Left lobe of liver (tissue), 2 donors: ENCODE measurements around the gene BTN2A1. TPM values are rescaled to one million over a fixed set of nuclear protein-coding genes. Genes with fewer than 3 reads are reported as not detected.
A peak's percentile ranks its signal among the peaks of the same experiment; 100 is the strongest.

Source experiments
- ATAC-seq: fragments of 200-7000 bp; cut with Tn5 transposase; one replicate; pipeline ENCODE4 v1.9.1; 2020; ENCODE audit warnings: mild to moderate bottlenecking, moderate library complexity
- DNase-seq: peaks from one replicate; pipeline ENCODE4 v3.0.0-alpha.2; 2020; ENCODE audit warnings: low spot score
- total RNA-seq: library from RNA; stranded (reverse); gene quantifications from one replicate; pipeline ENCODE4 v1.2.1, GENCODE V29; 2021
- donor health status: DM: no; HTN: no; CAD: no; lungs with moderate emphysema.
- donor health status: DM: no; HTN: yes; CAD: no.

The BTN2A1 gene
- total RNA-seq, 1 donor from 2014 or later, result 5.0 TPM

DNA sequence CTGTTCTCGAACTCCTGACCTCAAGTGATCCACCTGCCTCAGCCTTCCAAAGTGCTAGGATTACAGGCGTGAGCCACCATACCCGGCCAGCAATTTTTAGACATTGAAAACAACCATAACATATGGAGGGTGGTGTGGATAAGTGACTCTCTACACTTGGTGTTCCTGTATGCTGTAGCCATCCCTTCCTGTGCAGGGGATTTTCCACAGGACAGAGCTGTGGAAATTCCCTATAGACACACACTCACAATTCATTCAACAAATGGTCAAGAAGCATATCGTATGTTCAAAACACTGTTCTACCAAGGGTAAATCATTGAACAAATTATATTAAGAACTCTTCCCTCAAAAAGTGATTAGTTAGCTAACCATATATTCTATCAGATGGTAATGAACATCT is 6.3 kb downstream of the BTN2A1 start:
- DNase-seq, result no peak
- ATAC-seq, result no peak

DNA sequence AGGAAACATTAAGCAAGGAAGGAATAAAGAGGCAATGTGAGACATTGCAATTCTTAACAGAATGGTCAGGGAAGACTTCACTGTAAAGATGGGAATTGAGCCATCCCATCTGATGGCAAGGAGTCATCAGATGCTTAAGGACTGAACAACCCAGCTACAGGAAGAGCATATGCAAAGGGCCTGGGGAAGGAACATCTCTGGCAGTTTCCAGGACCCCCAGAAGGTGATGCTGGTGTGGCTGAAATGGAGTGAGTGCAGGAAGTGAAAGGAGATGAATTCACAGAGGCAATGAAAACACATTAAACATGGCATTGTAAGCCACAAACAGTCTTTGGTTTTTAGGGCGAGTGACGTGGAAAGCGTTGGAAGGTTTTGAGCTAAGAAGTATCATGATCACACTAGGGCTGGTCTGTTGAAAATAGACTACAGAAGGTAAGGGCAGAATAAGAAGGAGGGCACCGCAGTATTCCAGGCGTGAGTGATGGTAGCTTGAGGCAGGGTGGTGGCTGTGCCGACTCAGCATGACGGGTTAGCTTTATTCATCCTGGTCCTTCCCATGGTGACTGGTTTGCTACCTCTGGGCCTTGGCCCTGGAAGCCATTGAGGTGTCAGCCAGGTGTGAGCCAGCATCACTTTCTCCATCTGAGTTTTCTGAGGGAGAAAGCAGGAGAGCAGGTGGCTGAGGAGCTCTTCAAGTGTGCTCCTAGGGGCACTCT is 6.8 kb downstream of the BTN2A1 start:
- ATAC-seq, result no peak

DNA sequence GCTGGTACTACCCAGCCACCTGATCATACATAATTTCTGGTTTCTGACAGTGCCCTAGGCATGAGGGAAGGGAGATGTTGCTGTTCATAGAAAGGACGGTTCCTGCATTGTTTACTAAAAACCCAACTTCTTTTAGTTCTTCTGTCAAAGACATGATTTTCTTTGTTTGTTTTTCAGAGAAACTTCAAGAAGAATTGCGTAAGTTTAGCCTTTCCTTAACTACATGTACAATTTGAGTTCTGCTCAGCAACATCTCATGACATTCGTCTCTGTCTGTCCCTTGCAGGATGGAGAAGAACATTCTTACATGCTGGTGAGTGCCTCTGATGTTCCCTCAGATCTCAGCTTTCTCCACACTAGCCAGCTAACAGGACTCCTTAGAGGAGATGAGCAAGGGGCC is 8.0 kb downstream of the BTN2A1 start:
- no peak for DNase-seq
- ATAC-seq, result no peak

More for the DNA sequence above, 6.8 kb downstream of the BTN2A1 start:
- no peak for DNase-seq

DNA sequence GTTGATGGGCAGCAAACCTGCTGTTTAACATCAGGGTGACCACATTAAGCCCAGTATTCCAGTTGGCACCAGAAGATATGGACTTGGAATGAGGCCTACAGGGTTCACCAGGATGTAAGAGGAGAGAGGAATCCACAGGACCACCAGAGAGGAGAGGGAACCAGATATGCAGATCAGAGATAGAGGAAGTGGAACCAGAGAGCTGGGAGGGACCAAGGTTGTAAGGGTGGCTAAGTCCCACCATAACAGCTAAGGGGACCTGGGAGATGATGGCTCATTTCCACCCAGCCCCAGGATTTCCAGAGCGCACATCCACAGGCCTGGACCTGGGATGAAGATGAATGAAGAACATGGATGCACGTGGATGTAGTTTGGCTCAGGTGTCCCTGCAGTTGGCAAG is 11.1 kb downstream of the BTN2A1 start:
- DNase-seq (no peak), ATAC-seq (no peak)

DNA sequence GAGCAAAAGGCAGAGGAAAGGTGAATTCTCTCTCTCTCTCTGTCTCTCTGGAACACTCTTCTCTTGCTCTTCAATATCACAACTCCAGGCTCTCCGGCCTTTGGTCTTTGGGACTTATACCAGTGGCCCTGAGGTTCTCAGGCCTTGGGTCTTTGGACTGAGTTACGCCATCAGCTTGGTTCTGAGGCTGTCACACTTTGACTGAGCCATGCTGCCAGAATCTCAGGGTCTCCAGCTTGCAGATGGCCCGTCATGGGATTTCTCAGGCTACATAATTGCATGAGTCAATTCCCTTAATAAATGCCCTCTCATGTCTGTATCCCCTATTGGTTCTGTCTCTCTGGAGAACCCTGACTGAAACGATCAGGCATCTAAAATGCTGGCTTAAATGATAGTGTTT is 12.9 kb downstream of the BTN2A1 start:
- ATAC-seq (no peak), DNase-seq (no peak)

DNA sequence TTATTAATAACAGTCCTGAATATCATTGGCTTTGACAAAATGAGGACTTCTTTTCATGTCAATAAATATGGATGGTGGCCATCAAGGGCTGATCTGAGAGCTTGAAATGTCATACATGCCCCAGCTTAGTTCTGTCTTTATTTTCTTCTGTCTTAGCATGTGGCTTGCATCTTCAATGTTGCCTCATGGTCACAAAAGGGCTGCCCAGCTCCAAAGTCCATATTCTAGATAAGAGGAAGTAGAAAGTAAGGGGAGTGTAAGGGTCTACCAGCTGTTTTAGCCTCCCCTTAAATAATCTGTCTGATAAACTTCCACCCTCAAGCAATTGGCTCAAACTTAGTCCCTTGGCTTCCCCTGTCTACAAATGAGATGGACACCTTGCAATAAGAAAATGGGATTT is 14.2 kb downstream of the BTN2A1 start:
- ATAC-seq, result no peak
- DNase-seq, result no peak

DNA sequence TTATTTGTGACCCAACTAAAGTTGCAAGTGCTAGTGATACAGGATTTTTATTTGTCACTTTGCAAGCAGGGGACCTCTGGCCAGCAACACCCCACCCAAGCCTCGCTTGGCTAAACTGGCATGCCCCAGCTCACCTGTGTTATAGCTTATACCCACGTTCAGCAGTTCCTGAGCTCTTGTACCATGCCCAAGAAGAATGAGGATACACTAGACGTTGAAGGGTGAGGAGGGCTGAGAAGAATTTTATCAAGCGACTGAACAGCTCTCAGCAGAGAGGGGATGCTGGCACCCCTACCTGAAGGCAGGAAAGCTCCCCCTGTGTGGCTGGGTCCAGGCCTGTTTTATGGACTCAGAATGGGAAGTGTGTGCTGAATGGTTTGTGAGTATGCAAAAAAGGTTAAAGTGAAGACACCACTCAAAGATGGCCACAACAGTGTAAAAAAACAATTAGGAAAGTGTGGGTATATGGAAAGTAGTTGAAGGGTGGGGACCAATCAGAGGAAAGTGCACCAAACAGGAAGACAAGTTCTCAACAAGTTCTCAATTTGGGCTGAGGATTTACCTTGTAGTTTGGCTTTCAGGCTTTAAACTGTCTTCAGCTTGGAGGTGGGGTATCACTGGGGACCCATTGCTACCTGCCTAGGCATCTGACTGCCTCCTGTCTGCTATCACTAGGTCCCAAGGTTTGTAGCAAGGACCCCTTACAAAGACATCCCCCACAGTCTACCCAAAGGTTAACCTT is 15.0 kb downstream of the BTN2A1 start:
- no peak for DNase-seq
- no peak for ATAC-seq

DNA sequence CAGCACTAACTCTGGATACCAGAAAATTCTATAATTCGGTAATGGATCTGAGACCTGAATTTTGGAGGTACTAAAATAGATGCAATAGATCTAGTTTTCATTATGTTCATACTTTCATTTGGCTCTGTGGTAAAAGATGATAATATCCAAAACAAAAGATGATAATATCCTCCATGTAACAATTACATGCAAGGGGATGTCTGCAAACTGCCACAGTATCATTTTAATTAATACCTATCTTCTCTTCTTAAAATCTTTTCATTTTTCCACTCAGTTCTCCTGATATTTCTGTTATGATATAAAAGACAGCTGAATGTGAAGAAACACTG is 15.6 kb downstream of the BTN2A1 start:
- DNase-seq (no peak), ATAC-seq (no peak)

DNA sequence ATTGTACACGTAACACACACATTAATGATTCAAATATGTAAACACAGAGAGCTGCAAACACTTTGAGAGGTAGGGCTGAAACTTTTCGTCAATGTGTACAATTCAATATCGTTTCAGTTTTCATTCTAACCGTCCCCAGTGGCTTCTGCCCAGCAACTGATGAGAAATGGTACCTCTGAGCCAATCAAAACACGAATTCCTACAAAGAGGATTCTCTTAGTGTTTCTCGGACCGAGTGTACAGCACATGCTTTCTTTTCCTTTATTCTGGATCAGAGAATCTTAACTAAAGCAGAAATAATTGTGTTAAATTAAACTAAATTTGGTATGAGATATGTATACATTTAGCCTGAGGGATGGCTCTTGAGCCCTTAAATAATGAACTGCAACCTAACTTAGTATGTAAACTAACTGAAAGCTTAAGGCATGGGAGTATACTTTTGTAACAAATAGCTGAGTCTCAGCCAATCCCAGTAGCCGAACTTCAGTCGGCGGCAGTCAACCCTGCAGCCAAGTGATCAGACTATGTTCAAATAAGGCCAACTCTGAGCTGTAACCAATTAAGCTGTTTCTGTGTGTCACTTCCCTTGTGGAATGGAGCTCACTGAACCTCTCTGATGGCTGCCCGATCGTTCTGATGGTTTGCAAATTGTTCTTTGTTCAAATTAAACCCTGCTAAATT is 16.1 kb downstream of the BTN2A1 start:
- ATAC-seq (peak; percentile 95), DNase-seq (peak; percentile 80)

DNA sequence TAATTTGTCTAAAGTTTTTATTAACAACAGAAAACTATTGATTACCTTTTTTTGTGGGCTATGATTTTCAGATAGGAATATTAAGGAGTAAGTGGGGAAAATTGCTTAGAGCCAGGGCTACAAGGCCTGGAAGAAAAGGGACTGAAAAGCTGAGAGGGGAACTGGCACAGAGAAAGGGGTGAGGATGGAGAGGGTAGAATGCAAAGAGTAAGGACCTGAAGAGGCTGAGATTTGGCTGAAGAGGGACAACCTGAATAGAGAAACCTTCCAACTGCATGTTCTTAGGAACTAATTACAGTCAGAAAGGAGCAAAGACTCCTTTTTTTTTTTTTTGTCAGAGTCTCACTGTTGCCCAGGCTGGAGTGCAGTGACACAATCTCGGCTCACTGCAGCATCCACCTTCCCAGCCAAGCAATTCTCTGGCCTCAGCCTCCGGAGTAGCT is 16.7 kb downstream of the BTN2A1 start:
- DNase-seq (no peak), ATAC-seq (peak; percentile 7)

DNA sequence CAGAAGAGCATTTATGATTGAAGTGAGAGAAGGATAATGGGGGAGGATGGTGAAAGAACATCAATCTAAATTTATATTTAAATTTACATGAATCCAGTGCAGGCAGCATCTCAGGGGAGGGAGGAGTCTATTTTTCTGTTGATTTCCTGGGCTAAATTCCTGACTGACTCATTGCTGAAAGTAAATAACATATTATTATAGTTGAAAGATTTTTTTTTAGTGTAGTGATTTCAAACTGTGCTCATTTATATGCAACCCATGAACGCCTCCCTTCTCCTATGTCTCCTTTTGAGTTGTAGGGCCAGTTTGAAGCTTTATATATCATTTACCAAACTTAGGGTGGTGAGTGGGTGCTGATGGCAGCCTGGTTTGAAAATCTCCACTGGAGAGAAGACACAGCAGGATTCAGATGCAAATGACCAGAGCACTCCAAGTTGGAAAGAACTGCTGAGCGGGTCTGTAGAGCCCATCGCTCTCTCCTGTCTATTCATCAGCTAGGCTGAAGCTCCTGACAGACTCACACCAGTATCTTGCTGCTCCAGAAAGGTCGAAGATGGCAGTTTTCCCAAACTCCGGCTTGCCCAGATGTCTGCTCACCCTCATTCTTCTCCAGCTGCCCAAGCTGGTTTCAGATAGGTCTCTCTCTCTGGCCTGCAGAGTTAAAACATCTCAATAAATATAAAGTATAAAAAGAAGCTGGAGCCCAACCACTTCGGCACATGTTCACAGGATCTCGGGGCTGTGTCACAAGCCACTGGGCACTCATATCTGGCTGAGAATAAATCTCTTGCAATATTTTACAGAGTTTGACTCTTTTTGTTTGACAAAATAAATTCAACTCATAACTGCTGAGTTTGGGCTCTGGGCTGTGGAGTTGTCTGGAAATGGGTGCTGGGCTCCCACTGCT is 18.3 kb downstream of the BTN2A1 start:
- no peak for ATAC-seq
- no peak for DNase-seq

DNA sequence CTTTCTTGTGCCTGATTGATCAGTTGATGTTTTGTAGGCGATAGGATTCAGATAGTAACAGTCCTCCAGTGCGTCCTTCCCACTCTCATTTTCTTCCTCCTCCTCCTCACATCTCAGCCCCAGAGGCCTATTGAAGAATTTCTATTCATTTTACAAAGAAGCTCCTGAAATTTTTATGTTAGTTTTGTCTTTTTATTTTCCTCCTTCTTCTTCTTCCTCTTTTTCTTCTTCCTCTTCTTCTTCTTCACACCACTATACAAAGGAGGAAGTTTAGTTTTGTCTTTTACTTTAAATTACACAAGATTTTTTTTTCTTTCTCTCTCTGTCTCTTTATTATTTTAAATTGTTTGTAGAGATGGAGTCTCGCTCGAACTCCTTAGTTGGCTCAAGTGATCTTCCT is 19.1 kb downstream of the BTN2A1 start:
- DNase-seq (no peak), ATAC-seq (no peak)

DNA sequence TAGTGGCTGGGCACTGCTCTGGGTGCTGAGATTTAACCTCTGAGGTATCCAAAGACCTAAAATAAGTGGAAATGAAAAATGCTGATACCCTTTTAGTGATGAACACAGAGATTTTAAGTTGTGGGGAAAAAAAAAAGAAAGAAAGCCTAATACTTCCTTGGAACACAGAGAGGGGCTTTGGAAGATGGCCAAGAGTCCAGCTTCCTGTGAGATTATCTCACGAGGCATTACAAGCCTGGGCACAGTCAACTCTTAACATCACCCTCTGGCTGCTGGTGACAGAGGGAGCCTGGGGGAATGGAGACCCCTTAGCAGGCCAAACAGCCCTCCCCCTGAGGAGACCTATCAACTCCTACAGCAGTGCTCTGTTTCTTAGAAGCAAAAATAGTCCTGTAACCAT is 19.7 kb downstream of the BTN2A1 start:
- ATAC-seq, result no peak
- DNase-seq, result no peak

DNA sequence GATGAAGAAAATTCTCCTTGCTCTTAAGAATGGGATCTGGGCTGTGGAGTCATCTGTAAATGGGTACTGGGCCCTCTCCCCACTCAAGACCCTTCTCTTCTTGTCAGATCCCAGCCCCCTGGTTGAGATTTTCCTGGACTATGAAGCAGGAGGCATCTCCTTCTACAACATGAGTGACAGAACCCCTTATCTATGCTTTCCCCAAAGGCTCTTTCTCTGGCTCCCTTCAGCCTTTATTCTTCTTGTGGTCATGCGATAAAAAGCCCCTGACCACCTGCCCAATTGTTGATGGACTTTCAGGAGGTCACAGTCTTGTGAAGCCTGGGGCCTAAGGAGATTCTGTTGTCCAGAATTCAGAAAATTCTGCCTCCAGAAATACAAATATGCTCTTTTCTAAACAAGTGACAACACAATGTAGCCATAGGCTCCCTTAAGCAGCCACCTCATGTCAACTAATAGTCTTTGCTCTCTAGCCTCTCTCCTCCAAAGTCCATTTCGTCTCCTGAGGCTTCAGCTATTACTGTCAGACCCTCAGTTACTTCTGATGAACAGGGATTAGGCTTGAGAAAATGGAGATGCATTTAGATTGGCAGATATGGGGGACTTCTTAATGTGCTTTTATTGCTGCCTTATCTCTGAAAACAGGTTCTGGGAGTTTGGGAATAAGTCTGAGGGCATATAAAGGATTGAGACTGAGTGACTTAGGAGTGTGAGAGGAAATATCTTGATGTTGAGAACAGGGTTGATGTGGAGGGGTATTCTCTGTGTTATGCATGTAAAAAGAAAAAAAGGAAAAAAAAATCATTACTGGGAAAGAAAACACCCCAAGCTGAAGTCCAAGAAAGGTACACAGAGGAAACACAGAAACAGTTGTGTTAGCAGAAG is 20.6 kb downstream of the BTN2A1 start:
- no peak for ATAC-seq
- DNase-seq, result no peak

DNA sequence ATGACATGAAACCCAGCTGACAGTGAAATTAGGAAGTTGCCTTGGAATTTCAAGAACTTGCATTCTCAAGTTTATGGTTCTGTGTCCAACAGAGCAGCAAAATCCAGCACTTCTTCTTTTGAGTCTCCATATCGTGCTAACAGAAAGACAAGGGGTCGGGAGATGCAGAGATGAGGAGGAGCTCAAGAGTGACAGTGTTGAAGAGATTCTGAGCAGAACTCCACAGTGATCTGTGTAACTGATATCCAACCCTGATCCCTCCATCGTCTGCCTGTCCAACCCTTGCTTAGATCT is 21.2 kb downstream of the BTN2A1 start:
- DNase-seq (no peak), ATAC-seq (no peak)

DNA sequence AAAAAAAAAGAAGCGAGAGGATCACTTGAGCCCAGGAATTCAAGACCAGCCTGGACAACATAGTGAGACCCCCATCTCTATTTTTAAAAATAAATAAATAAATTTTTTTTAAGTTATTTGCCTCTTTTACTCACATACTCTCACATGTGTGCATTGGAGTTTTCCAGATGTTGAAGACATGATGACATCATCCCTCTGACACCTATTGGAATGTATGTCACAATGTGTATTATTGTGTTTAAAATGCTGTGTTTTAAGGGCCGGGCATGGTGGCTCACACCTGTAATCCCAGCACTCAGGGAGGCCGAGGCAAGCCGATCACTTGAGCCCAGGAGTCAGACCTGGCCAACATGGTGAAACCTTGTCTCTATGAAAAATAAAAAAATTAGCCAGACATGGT is 24.6 kb downstream of the BTN2A1 start:
- ATAC-seq (no peak), DNase-seq (no peak)

DNA sequence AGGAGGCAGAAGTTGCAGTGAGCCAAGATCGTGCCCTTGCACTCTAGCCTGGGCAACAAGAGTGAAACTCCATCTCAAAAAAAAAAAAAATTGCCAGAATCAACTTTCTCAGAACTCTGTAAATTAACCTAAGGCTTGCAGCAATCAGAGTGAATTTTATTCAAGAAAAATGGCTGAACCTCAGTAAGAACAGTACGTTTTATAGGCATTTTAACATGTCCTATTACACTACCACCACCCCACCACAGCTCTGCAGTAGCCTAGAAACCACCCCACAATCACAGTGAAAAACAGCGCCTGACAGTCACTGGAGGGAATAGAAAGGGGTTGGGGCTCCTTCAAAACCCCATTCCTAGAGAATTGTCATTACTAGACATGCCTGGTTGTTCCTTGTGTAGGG is 26.0 kb downstream of the BTN2A1 start:
- ATAC-seq, result no peak
- no peak for DNase-seq

DNA sequence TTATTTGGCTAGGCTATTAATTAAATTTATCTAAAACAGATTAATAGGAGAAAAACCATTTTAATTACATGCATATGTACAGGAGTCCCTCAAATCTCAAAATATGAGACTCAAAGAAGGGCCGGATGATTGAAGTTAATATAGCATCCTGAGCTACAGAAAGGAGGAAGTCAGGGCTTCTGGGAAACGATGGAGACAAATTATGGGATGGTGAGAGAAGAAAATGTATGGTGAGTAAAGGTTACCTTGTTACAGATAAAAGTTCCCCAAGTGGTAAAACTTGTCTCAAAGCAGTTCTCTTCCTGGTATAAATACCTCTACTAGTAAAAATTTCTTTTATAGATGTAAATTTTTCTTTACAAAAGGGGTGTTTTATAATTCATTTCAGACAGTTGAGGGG is 26.4 kb downstream of the BTN2A1 start:
- DNase-seq (no peak), ATAC-seq (no peak)

DNA sequence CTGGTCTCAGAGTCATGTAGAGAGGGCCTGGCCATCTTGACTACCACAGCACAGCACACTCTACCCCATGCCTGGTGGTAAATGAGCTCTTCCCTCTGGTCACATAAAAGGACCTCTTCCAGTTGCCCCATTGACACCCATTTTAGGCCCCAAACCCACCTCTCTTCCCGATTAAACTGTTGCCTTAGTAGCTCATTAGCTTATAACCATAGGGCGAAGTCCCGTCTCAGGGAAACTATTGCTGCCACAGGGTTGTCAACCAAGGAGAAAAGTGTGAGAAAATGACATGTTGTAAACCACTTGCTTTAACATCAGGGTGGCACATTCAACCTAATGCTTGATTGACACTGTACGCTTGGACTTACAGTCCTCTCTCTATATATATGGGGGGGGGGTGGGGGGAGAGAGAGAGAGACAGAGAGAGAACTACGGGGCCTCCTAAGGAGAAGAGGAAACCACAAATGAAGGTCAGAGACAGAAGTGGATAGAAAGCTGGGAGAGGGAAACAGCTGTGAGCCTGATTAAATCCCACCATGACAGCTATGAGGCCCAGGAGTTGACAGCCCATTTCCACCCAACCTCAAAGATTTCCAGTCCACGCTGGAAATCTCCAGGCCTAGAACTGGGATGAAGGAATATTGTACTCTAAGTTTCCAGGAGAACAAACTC is 27.5 kb downstream of the BTN2A1 start:
- DNase-seq, result no peak
- no peak for ATAC-seq

DNA sequence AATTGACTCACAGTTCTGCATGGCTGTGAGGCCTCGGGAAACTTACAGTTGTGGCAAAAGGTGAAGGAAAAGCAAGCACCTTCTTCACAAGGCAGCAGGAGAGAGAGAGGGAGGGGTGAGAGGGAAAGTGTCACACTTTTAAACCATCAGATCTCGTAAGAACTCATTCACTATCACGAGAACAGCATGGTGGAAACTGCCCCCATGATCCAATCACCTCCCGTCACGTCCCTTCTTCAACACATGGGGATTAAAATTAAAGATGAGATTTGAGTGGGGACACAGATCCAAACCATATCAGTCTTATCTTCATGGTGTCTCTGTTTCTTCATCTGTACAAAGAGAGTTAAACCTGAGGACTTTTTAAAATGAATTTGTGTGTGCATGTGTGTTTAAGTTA is 28.6 kb downstream of the BTN2A1 start:
- ATAC-seq (no peak), DNase-seq (no peak)
